OCI-LY1 (cell line): ENCODE results near the gene CNTN3.

Experiments used
- H2AFZ ChIP-seq: fragments of 200-600 bp; sonication (generic), shearing (Covaris generic); 2 replicates; pipeline ENCODE4 v1.6.0; 2014; ENCODE audit warnings: antibody characterized with exemption, mild to moderate bottlenecking, low read length
- H3F3A ChIP-seq: fragments of 200-600 bp; sonication (generic), shearing (Covaris generic); 2 replicates; pipeline ENCODE4 v1.6.0; 2014; ENCODE audit warnings: mild to moderate bottlenecking, antibody characterized with exemption, low read length, moderate library complexity; ENCODE audit not compliant: insufficient read depth
- H3K27ac ChIP-seq: fragments of 200-600 bp; sonication (generic); 2 replicates; pipeline ENCODE4 v1.5.1; 2014; ENCODE audit warnings: low read length, mixed run types, mild to moderate bottlenecking, low read depth; ENCODE audit not compliant: poor library complexity, severe bottlenecking
- H3K27me3 ChIP-seq: fragments of 200-600 bp; sonication (generic); 2 replicates; pipeline ENCODE4 v1.6.0; 2014; ENCODE audit warnings: antibody characterized with exemption, mild to moderate bottlenecking, low read length, moderate library complexity; ENCODE audit not compliant: insufficient read depth
- H3K36me3 ChIP-seq: fragments of 200-600 bp; sonication (generic); 2 replicates; pipeline ENCODE4 v1.6.1; 2014; ENCODE audit warnings: mild to moderate bottlenecking, antibody characterized with exemption, low read length, moderate library complexity, mixed read lengths; ENCODE audit not compliant: insufficient read depth
- H3K4me1 ChIP-seq: fragments of 200-600 bp; sonication (generic); 2 replicates; pipeline ENCODE4 v1.5.1; 2014; ENCODE audit warnings: mild to moderate bottlenecking, low read length, moderate library complexity; ENCODE audit not compliant: insufficient read depth, severe bottlenecking
- H3K4me2 ChIP-seq: fragments of 200-600 bp; sonication (generic), shearing (Covaris generic); 2 replicates; pipeline ENCODE4 v1.6.1; 2014; ENCODE audit warnings: low read length
- H3K4me3 ChIP-seq: fragments of 200-600 bp; sonication (generic); 2 replicates; pipeline ENCODE4 v1.5.1; 2014; ENCODE audit warnings: low read length, low read depth, mild to moderate bottlenecking, mixed read lengths; ENCODE audit not compliant: poor library complexity, severe bottlenecking
- H3K79me2 ChIP-seq: fragments of 200-600 bp; shearing (Covaris generic); 2 replicates; pipeline ENCODE4 v1.6.1; 2016; ENCODE audit warnings: mixed run types, low read length, mixed read lengths; ENCODE audit not compliant: insufficient read depth
- H3K9ac ChIP-seq: fragments of 200-600 bp; sonication (generic), shearing (Covaris generic); 2 replicates; pipeline ENCODE4 v1.6.1; 2014; ENCODE audit warnings: mild to moderate bottlenecking, low read length, mixed read lengths
- H3K9me2 ChIP-seq: fragments of 200-600 bp; sonication (generic), shearing (Covaris generic); 2 replicates; pipeline ENCODE4 v1.6.1; 2014; ENCODE audit warnings: low read depth, mild to moderate bottlenecking, low read length, mixed read lengths
- H3K9me3 ChIP-seq: fragments of 200-600 bp; shearing (Covaris generic); 2 replicates; pipeline ENCODE4 v1.6.1; 2014; ENCODE audit warnings: low read length, mixed read lengths
- H4K20me1 ChIP-seq: fragments of 200-600 bp; sonication (generic), shearing (Covaris generic); 2 replicates; pipeline ENCODE4 v1.6.0; 2016; ENCODE audit warnings: mild to moderate bottlenecking, low read length; ENCODE audit not compliant: insufficient read depth
- EZH2 ChIP-seq: fragments of 200-600 bp; sonication (generic), shearing (Covaris generic); IDR thresholded peaks from 2 replicates; pipeline ENCODE4 v1.8.0; 2017; ENCODE audit warnings: borderline replicate concordance, mixed run types, mild to moderate bottlenecking, antibody characterized with exemption, low read length, moderate library complexity, mixed read lengths
- TF ChIP-seq, protein P1 (sequence below): fragments of 200-600 bp; sonication (generic), shearing (Covaris generic); IDR thresholded peaks from 2 replicates; pipeline ENCODE4 v1.5.1; 2017; ENCODE audit warnings: mild to moderate bottlenecking, antibody characterized with exemption, low read length, moderate library complexity, mixed read lengths

The CNTN3 gene

DNA sequence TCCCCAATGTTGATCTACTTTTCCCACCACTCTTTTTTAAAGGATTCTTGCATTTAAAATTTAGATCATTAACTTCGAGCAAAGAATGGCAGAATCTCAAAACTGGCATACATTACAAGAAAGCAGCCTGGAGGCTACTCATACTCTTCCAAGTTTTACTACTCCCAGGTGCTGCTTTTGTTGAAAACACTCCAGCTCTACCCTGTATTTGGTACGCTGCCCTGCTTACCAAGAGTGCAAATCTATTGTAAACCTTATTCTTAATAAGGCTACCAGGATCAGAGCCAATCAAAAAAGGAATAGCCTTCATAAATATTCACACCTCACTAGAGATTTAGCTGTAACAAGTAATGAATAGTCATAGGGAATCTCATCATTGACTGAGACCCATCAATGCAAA lies 11.6 kb upstream of the CNTN3 start:
- H3K4me2 ChIP-seq = no peak overlapping the region
- no peaks in the 10 kb centered on the region for H3K9me2 ChIP-seq
- no peaks in the 10 kb centered on the region for H3K9me3 ChIP-seq
- H3K27ac ChIP-seq = no peak overlapping the region
- no peaks in the 10 kb centered on the region for H3K36me3 ChIP-seq
- H3K27me3 ChIP-seq = no peaks in the 10 kb centered on the region
- no peak overlapping the region for H3K4me3 ChIP-seq
- TF ChIP-seq, protein P1, sequence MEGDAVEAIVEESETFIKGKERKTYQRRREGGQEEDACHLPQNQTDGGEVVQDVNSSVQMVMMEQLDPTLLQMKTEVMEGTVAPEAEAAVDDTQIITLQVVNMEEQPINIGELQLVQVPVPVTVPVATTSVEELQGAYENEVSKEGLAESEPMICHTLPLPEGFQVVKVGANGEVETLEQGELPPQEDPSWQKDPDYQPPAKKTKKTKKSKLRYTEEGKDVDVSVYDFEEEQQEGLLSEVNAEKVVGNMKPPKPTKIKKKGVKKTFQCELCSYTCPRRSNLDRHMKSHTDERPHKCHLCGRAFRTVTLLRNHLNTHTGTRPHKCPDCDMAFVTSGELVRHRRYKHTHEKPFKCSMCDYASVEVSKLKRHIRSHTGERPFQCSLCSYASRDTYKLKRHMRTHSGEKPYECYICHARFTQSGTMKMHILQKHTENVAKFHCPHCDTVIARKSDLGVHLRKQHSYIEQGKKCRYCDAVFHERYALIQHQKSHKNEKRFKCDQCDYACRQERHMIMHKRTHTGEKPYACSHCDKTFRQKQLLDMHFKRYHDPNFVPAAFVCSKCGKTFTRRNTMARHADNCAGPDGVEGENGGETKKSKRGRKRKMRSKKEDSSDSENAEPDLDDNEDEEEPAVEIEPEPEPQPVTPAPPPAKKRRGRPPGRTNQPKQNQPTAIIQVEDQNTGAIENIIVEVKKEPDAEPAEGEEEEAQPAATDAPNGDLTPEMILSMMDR = no peak
- no peak for TF ChIP-seq EZH2
- H3K9ac ChIP-seq = no peak overlapping the region
- no peaks in the 10 kb centered on the region for H3K79me2 ChIP-seq
- no peak overlapping the region for H2AFZ ChIP-seq
- no peaks in the 10 kb centered on the region for H4K20me1 ChIP-seq
- H3F3A ChIP-seq = no peaks in the 10 kb centered on the region
- no peaks in the 10 kb centered on the region for H3K4me1 ChIP-seq

DNA sequence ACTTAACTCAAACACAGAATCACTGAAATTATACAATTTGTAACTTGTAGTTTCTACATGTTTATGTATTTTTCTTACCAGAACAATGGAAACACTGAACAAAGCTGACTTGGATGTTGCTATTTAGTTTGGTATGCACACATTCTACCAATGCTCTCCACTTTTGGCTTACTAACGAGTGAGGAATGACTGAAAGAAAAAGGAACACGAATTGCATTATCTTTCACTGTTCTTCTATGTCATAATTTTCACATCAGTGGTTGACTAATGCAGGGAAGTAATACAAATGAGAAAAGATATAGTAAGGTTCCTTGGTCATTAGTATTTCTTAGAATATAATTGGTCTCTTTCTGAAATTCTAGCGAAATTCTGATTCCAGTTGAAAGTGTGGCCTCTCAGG lies 9.8 kb upstream of the CNTN3 start:
- Histone ChIP-seq H4K20me1 (no peaks in the 10 kb centered on the region), H3K27ac (no peak overlapping the region), H3K9me2 (no peaks in the 10 kb centered on the region), H3K79me2 (no peaks in the 10 kb centered on the region), H3K4me2 (no peak overlapping the region), H3F3A (no peaks in the 10 kb centered on the region), H2AFZ (no peak overlapping the region), H3K4me1 (no peaks in the 10 kb centered on the region), H3K9ac (no peak overlapping the region), H3K27me3 (no peaks in the 10 kb centered on the region), H3K4me3 (no peak overlapping the region), H3K36me3 (no peaks in the 10 kb centered on the region), H3K9me3 (no peaks in the 10 kb centered on the region)
- TF ChIP-seq EZH2 = no peak
- TF ChIP-seq, protein P1 = no peak

DNA sequence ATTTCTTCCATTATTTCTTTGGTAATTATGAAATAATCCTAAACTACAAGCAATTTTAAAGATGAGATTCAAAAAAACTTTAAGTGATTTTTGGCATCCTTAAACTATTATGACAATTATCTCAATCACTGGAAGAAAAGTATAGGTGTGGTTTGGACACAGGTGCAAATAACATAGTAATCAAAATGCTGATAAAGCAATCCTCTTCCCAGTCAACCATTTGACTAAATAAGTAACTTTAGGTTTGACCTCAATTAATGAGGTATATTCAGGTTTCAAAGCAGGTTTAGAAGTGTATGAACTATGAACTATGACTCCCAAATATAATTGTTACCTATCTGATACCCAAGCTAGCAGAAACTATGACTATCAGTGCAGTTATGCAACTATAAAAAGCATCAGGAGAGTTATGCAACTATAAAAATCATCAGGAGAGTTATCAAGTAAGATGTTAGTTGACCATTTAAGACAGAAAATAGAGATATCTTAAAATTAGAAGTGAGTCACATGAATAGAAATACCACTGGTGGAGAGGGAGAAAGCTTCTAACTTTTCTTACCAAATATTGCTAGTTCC lies 8.9 kb upstream of the CNTN3 start:
- H3K9me2 ChIP-seq = no peaks in the 10 kb centered on the region
- no peaks in the 10 kb centered on the region for H3K79me2 ChIP-seq
- TF ChIP-seq EZH2 = no peak
- TF ChIP-seq, protein P1 = no peak
- H3K4me2 ChIP-seq = no peak overlapping the region
- H3K27ac ChIP-seq = no peak overlapping the region
- no peaks in the 10 kb centered on the region for H3K4me1 ChIP-seq
- no peaks in the 10 kb centered on the region for H3K27me3 ChIP-seq
- H2AFZ ChIP-seq = no peak overlapping the region
- H3F3A ChIP-seq = no peaks in the 10 kb centered on the region
- H4K20me1 ChIP-seq = no peaks in the 10 kb centered on the region
- H3K4me3 ChIP-seq = no peak overlapping the region
- H3K9ac ChIP-seq = no peak overlapping the region
- no peaks in the 10 kb centered on the region for H3K9me3 ChIP-seq
- no peaks in the 10 kb centered on the region for H3K36me3 ChIP-seq
